Fibroblast of pulmonary artery (primary cell): Measurements from ENCODE around the gene ATP2B2.

Experiments used
- DNase-seq: peaks from one replicate; pipeline ENCODE4 v3.0.0-alpha.2; 2010; ENCODE audit warnings: low read depth
- H3K4me3 ChIP-seq: replicated peaks from 2 replicates; pipeline ENCODE4 v1.5.1; 2011; ENCODE audit warnings: low read depth, mild to moderate bottlenecking, control low read depth, low read length, moderate library complexity
- CTCF ChIP-seq: IDR thresholded peaks from 2 replicates; pipeline ENCODE4 v1.5.1; 2011; ENCODE audit warnings: mild to moderate bottlenecking, control low read depth, low read length, inconsistent platforms; ENCODE audit errors: missing control alignments

ATP2B2 gene

GRCh38 chr3:10354361-10355015 lies 150.9 kb downstream of the ATP2B2 start:
- H3K4me3 ChIP-seq, result no peak overlapping the region
- DNase-seq, result no peak
- TF ChIP-seq CTCF, result no peak

- DNase-seq, result no peak
- no peak overlapping the region for H3K4me3 ChIP-seq
- no peak for TF ChIP-seq CTCF
Observed at GRCh38 chr3:10353661-10354360, 151.6 kb downstream of the ATP2B2 start.

- no peak for TF ChIP-seq CTCF
- no peak for DNase-seq
- no peak overlapping the region for H3K4me3 ChIP-seq
Observed at GRCh38 chr3:10353160-10353559, 152.2 kb downstream of the ATP2B2 start.

- no peak for TF ChIP-seq CTCF
- DNase-seq, result peak; percentile 65
- no peak overlapping the region for H3K4me3 ChIP-seq
Observed at GRCh38 chr3:10352146-10352911, 153.1 kb downstream of the ATP2B2 start.

GRCh38 chr3:10351013-10351735 lies 154.2 kb downstream of the ATP2B2 start:
- H3K4me3 ChIP-seq, result no peak overlapping the region
- no peak for TF ChIP-seq CTCF
- no peak for DNase-seq

- H3K4me3 ChIP-seq, result no peak overlapping the region
- DNase-seq, result no peak
- TF ChIP-seq CTCF, result no peak
Observed at GRCh38 chr3:10350324-10350985, 154.9 kb downstream of the ATP2B2 start.
